ENCODE results near the gene ADAMTS17.

Gene ADAMTS17

DNA sequence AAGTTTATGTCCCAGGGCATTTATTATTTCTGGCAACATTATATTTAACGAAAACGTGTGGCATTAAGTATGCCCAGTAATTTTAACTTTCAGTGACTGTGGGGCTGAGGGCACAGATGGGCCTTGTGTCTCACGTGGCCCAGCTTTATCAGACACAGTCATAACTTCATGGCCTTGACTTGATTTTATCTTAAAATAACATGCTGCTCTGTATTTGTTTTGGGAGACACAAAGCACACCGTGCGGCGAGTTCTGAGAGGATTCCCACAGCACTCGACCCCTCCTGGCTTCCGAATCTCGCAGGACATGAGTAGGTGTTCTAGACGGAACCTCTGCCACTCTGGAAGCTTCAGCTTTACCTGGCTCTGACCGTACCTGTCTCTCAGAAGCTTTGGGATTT lies 180.8 kb downstream of the ADAMTS17 start:
- no peaks in the 10 kb centered on the region for H3K9me3 ChIP-seq (ENCODE audit: insufficient read depth, low read depth, low read length)
- H3K36me3 ChIP-seq (ENCODE audit: insufficient read depth, low read depth, low read length): no peaks in the 10 kb centered on the region

DNA sequence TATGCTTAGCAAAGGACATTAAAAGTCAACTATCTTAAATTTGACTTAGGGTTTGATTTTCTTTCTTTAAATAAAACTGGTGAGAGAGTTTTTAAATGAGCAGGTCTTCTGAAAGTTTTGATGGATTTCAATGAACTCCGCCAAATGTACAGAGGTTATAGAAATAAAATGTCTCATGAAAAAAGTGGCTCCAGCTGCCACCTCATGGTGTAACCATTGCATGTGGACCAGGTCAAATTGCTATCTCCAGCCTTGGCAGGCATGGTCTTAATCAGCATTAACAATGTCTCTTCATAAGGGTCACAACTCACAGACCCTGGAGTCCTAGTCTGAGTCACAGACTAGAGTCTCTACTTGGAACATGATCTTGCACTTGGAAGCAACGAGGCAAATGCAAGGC lies 182.3 kb downstream of the ADAMTS17 start:
- Histone ChIP-seq H3K36me3 (ENCODE audit: insufficient read depth, low read depth, low read length) (no peaks in the 10 kb centered on the region), H3K9ac (ENCODE audit: low read depth, low read length) (no peak overlapping the region), H3K27me3 (ENCODE audit: insufficient read depth, low read length) (no peaks in the 10 kb centered on the region), H3K9me3 (ENCODE audit: insufficient read depth, low read depth, low read length) (no peaks in the 10 kb centered on the region), H3K4me1 (ENCODE audit: insufficient read depth, low read length) (no peaks in the 10 kb centered on the region), H3K27ac (ENCODE audit: low read length) (no peak overlapping the region), H3K4me3 (ENCODE audit: low read length) (no peak overlapping the region)

More for the DNA sequence above, 180.8 kb downstream of the ADAMTS17 start:
- H3K27me3 ChIP-seq (ENCODE audit: insufficient read depth, low read length): no peaks in the 10 kb centered on the region
- no peak overlapping the region for H3K27ac ChIP-seq (ENCODE audit: low read length)
- H3K4me3 ChIP-seq (ENCODE audit: low read length): no peak overlapping the region
- H3K9ac ChIP-seq (ENCODE audit: low read depth, low read length): no peak overlapping the region
- no peaks in the 10 kb centered on the region for H3K4me1 ChIP-seq (ENCODE audit: insufficient read depth, low read length)

DNA sequence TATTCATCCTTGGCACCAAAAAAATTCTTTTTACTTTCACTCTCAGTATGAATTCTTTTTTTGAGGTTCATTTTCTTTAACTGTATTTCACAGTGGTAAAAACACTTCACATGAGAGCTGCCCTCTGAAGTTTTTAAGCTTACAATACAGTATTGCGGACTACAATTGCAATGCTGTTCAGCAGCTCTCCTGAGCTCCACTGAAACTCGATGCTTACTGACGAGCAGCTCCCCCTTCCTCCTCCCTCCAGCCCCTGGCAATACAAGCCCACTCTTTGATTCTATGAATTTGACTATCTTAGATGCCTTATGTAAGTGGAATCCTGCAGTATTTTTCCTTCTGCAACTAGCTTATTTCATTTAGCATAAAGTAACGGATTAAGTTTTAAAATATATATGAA lies 183.4 kb downstream of the ADAMTS17 start:
- Histone ChIP-seq H3K4me3 (ENCODE audit: low read length) (no peak overlapping the region), H3K27me3 (ENCODE audit: insufficient read depth, low read length) (no peaks in the 10 kb centered on the region), H3K36me3 (ENCODE audit: insufficient read depth, low read depth, low read length) (no peaks in the 10 kb centered on the region), H3K27ac (ENCODE audit: low read length) (no peak overlapping the region), H3K9ac (ENCODE audit: low read depth, low read length) (no peak overlapping the region), H3K4me1 (ENCODE audit: insufficient read depth, low read length) (no peaks in the 10 kb centered on the region), H3K9me3 (ENCODE audit: insufficient read depth, low read depth, low read length) (no peaks in the 10 kb centered on the region)

DNA sequence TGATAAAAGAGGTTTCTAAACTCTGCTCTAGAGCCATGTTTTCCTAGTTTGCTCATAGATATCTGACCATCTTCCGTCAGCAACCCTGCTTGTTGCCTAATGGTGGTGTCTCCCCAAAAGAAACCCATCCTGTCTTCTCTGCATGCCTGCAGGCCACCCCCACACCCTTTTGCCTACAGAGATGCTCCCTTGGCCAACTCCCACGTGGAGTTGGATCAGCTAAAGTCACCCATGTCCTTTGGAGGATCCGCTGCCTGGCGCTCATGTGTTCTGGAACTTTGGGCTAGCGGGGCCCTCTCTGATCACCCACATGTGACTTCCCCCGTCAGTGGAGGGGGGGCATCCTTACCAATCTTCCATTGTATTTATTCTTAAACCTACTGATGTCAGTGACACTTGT lies 185.6 kb downstream of the ADAMTS17 start:
- H3K27ac ChIP-seq (ENCODE audit: low read length): no peak overlapping the region
- no peaks in the 10 kb centered on the region for H3K9me3 ChIP-seq (ENCODE audit: insufficient read depth, low read depth, low read length)
- no peak overlapping the region for H3K4me3 ChIP-seq (ENCODE audit: low read length)
- H3K27me3 ChIP-seq (ENCODE audit: insufficient read depth, low read length): no peaks in the 10 kb centered on the region
- no peaks in the 10 kb centered on the region for H3K36me3 ChIP-seq (ENCODE audit: insufficient read depth, low read depth, low read length)
- no peak overlapping the region for H3K9ac ChIP-seq (ENCODE audit: low read depth, low read length)
- H3K4me1 ChIP-seq (ENCODE audit: insufficient read depth, low read length): no peaks in the 10 kb centered on the region

DNA sequence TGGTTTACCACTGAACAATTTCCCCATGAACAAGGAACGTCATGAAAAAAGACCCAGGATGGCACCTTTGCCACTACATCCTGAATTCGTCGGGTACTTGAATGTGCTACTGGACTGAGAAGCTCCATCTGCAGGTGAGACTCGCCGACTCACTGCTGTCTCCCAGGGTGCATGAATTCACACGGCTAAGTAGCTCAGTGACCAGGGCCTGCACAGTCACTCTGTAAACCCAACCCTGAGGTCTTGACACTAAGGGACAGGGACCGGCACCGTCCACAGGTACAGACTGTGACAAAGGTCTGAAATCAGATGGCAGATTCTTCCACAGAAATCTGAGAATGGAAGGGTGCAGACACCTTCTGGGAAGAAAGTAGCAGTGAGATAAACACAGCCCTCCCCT lies 187.4 kb downstream of the ADAMTS17 start:
- H3K4me1 ChIP-seq (ENCODE audit: insufficient read depth, low read length): no peaks in the 10 kb centered on the region
- H3K27ac ChIP-seq (ENCODE audit: low read length): no peak overlapping the region
- no peak overlapping the region for H3K9ac ChIP-seq (ENCODE audit: low read depth, low read length)
- H3K36me3 ChIP-seq (ENCODE audit: insufficient read depth, low read depth, low read length): no peaks in the 10 kb centered on the region
- no peaks in the 10 kb centered on the region for H3K9me3 ChIP-seq (ENCODE audit: insufficient read depth, low read depth, low read length)
- no peaks in the 10 kb centered on the region for H3K27me3 ChIP-seq (ENCODE audit: insufficient read depth, low read length)
- no peak overlapping the region for H3K4me3 ChIP-seq (ENCODE audit: low read length)

DNA sequence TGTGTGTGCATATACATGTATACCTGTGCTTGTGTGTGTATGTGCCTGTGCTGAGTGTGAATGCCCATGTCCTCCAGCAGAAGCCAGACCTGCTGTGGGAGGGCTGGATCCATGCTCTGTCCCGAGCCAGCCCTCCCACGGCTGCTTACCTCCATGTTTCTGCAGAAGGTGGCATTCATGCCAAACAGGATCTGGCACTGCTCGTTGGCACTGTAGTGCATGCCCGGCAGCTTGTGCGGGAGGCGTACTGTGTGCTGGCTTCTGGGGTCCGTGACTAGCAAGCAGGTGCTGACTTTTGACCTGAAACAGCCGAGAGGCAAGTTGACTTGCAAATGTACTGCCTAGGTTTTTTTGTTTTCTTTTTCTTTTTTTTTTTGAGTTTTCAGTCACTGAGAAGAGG lies 189.3 kb downstream of the ADAMTS17 start:
- Histone ChIP-seq H3K9me3 (ENCODE audit: insufficient read depth, low read depth, low read length) (peaks cover 14% of the 10 kb centered on the region), H3K4me1 (ENCODE audit: insufficient read depth, low read length) (no peaks in the 10 kb centered on the region), H3K27me3 (ENCODE audit: insufficient read depth, low read length) (no peaks in the 10 kb centered on the region), H3K9ac (ENCODE audit: low read depth, low read length) (no peak overlapping the region), H3K4me3 (ENCODE audit: low read length) (no peak overlapping the region), H3K36me3 (ENCODE audit: insufficient read depth, low read depth, low read length) (no peaks in the 10 kb centered on the region), H3K27ac (ENCODE audit: low read length) (no peak overlapping the region)

DNA sequence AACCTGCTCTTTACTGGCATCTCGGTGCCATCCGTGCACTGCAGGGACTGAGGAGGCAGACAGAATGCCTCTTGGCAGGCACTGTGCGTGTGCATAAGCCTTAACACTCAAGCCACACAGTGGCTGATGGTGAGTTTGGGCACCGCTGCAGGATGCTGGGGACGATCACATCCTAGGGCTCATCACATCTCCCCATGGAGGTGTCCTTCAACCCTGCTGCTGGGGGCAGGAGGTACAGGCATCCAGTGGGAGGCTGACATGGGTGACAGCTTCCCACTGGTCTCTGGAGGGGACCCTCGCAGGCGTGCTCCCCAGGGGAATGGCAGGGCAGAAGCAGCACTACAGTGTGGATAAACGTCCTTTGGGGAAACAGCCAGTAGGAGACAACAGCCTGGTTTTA lies 190.9 kb downstream of the ADAMTS17 start:
- Histone ChIP-seq H3K27me3 (ENCODE audit: insufficient read depth, low read length) (no peaks in the 10 kb centered on the region), H3K4me3 (ENCODE audit: low read length) (no peak overlapping the region), H3K4me1 (ENCODE audit: insufficient read depth, low read length) (no peaks in the 10 kb centered on the region), H3K9ac (ENCODE audit: low read depth, low read length) (no peak overlapping the region; the same call in 1 of the 2 replicates), H3K9me3 (ENCODE audit: insufficient read depth, low read depth, low read length) (peaks cover 19% of the 10 kb centered on the region), H3K36me3 (ENCODE audit: insufficient read depth, low read depth, low read length) (no peaks in the 10 kb centered on the region), H3K27ac (ENCODE audit: low read length) (no peak overlapping the region)

DNA sequence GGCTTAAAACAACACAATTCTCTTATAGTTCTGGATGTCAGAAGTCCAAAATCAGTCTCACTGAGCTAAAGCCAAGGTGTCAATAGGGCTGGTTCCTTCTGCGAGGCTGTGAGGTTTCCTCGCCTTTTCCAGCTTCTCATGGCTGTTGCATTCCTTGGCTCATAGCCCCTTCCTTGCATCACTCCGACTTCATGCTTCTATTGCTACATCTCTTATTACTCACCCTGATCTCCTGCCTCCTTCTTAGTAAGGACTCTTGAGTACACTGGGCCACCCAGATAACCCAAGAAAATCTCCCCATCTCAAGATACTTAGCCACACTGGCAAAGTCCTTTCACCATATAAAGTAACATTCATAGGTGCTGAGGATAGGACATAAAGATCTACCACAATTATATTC lies 193.9 kb downstream of the ADAMTS17 start:
- Histone ChIP-seq H3K4me1 (ENCODE audit: insufficient read depth, low read length) (no peaks in the 10 kb centered on the region), H3K36me3 (ENCODE audit: insufficient read depth, low read depth, low read length) (no peaks in the 10 kb centered on the region), H3K9ac (ENCODE audit: low read depth, low read length) (no peak overlapping the region), H3K9me3 (ENCODE audit: insufficient read depth, low read depth, low read length) (peaks cover 19% of the 10 kb centered on the region), H3K27me3 (ENCODE audit: insufficient read depth, low read length) (no peaks in the 10 kb centered on the region), H3K27ac (ENCODE audit: low read length) (no peak overlapping the region), H3K4me3 (ENCODE audit: low read length) (no peak overlapping the region)

DNA sequence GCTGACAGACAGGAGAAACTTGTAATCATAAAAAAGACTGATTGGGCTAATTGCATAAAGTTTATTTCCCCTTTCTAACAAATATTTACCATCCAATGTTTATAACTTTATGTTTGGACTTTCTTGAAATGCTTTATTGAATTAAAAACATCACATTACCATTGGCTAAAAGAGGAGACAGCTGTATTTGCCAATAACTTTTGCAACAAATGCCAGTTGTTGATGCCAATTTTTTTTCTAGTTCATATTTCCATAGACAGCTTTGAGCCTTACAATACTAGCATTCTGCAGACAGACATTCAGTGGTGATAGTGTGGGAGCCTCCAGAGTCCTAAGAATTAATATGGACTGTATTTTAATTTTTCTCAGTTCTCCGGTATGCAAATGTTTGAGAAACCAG lies 198.4 kb downstream of the ADAMTS17 start:
- Histone ChIP-seq H3K36me3 (ENCODE audit: insufficient read depth, low read depth, low read length) (no peaks in the 10 kb centered on the region), H3K27ac (ENCODE audit: low read length) (no peak overlapping the region), H3K4me3 (ENCODE audit: low read length) (no peak overlapping the region), H3K9ac (ENCODE audit: low read depth, low read length) (no peak overlapping the region), H3K27me3 (ENCODE audit: insufficient read depth, low read length) (no peaks in the 10 kb centered on the region), H3K4me1 (ENCODE audit: insufficient read depth, low read length) (no peaks in the 10 kb centered on the region), H3K9me3 (ENCODE audit: insufficient read depth, low read depth, low read length) (peaks cover 13% of the 10 kb centered on the region)

DNA sequence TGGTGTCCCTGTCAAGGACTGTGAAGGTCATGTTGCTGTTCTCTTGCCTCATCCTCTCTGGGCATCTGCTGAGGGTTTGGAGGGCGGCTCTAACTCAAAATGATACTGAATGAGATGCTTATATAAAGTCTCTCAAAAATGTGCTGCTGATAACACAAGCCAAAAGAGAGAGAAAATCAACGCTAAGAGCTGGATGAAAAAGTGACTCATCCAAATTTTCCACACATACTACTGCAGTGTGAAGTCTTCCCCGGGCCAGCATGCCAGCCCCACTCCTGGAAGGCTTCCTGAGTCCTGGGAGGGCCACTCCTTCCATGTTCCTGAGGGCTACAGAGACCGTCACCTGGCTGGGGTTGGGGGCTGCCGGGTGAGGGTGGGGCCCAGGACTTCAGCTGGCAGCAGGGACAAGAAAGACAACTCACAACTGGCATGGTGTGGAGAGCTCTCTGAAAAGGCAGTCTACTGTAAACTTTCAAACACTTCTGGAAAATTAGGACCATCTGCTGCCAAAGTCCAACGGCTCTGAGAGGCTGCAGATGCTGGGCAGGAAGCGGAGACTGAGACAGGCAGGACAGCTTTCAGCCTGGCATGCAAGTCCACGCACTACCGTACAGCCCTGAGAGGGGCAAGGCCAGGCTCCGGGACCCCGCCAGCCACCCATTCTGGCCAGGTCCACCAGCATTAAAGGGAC lies 200.3 kb downstream of the ADAMTS17 start:
- Histone ChIP-seq H3K36me3 (ENCODE audit: insufficient read depth, low read depth, low read length) (no peaks in the 10 kb centered on the region), H3K4me3 (ENCODE audit: low read length) (no peak overlapping the region)

DNA sequence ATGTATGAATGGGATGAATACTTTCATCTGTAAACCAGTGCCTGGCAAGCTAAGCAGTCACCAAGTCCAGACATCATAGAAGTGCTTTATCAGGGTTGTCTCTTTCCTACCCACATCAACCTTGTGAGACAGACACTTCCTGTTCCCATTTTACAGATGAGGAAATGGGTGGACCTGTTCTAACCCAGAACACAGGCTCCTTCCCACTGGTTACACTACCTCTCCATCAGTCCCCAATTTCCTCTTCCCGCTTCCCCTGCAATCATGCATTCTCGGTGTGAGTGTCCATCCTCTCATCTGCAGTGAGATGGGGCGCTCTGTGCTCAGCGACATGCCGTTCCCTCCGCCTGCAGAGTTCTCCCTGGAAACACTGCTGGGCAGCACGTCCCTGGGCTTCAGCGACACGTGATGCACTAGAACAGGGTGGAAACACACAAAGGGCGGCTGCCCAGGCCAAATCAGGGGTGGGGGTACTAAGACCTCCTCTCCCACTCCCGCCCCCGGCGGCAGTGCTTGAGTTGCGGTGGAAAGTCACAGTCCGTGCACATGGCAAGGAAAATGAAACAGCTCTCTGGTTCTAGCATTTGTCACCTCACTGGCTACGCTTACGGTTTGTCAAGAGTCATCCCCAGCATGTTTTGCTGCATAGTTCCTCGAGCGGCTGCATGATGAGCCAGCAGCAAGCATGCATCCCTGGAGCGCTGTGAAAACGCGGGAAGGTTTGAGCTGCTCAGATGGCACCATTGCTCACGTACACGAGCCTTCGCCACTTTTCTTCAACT lies 201.1 kb downstream of the ADAMTS17 start:
- no peaks in the 10 kb centered on the region for H3K27me3 ChIP-seq (ENCODE audit: insufficient read depth, low read length)
- H3K4me3 ChIP-seq (ENCODE audit: low read length): no peak overlapping the region
- H3K9ac ChIP-seq (ENCODE audit: low read depth, low read length): no peak overlapping the region
- H3K36me3 ChIP-seq (ENCODE audit: insufficient read depth, low read depth, low read length): no peaks in the 10 kb centered on the region
- no peaks in the 10 kb centered on the region for H3K4me1 ChIP-seq (ENCODE audit: insufficient read depth, low read length)
- no peak overlapping the region for H3K27ac ChIP-seq (ENCODE audit: low read length)
- H3K9me3 ChIP-seq (ENCODE audit: insufficient read depth, low read depth, low read length): no peaks in the 10 kb centered on the region

More for the DNA sequence above, 200.3 kb downstream of the ADAMTS17 start:
- Histone ChIP-seq H3K9me3 (ENCODE audit: insufficient read depth, low read depth, low read length) (no peaks in the 10 kb centered on the region), H3K27ac (ENCODE audit: low read length) (no peak overlapping the region), H3K4me1 (ENCODE audit: insufficient read depth, low read length) (no peaks in the 10 kb centered on the region), H3K27me3 (ENCODE audit: insufficient read depth, low read length) (no peaks in the 10 kb centered on the region), H3K9ac (ENCODE audit: low read depth, low read length) (no peak overlapping the region)

DNA sequence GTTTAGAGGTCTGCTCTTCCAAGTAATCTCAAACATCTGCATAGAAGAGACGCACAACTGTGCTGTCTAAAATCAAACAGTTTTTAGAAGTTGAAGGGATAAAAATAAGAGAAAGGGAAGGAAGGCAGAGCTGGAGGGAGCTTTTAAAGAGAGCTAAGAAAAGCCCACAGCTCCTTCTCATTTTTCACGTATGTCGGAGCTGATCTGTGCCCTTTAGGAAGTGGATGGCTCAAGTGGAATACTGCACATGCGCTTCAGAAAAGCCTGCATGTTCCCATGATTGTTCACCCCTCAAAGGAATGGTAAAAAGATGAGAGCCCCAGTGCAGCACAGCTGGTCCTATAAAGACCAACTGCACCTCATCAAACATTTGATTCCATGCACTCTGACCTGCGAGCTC lies 207.2 kb downstream of the ADAMTS17 start:
- H3K9me3 ChIP-seq (ENCODE audit: insufficient read depth, low read depth, low read length): no peaks in the 10 kb centered on the region
- no peaks in the 10 kb centered on the region for H3K4me1 ChIP-seq (ENCODE audit: insufficient read depth, low read length)
- H3K36me3 ChIP-seq (ENCODE audit: insufficient read depth, low read depth, low read length): no peaks in the 10 kb centered on the region
- no peaks in the 10 kb centered on the region for H3K27me3 ChIP-seq (ENCODE audit: insufficient read depth, low read length)
- no peak overlapping the region for H3K27ac ChIP-seq (ENCODE audit: low read length)
- no peak overlapping the region for H3K4me3 ChIP-seq (ENCODE audit: low read length)
- no peak overlapping the region for H3K9ac ChIP-seq (ENCODE audit: low read depth, low read length)
